PFSK-1 (cell line): ENCODE measurements around the gene TUBB1. TPM values are rescaled to one million over a fixed set of nuclear protein-coding genes. Genes with fewer than 3 reads are reported as not detected.

Experiments
- FOXP2 ChIP-seq: optimal IDR thresholded peaks from 2 replicates; pipeline ENCODE3; 2011; ENCODE audit warnings: borderline replicate concordance, control low read depth, inconsistent platforms; ENCODE audit not compliant: insufficient read depth; ENCODE audit errors: extremely low read length, extremely low read depth
- POLR2AphosphoS5 ChIP-seq: IDR thresholded peaks from 2 replicates; pipeline ENCODE4 v1.6.1; 2012; ENCODE audit warnings: low read depth, mild to moderate bottlenecking, control low read depth, low read length, moderate library complexity
- REST ChIP-seq, 2 experiments: IDR thresholded peaks; 2 replicates each; pipeline versions ENCODE4 v1.6.1 to v1.8.0; 2011 to 2012; ENCODE audit warnings: low read depth in 2 of 2, low read length in 2 of 2, control low read depth in 1 of 2, inconsistent platforms in 1 of 2, mild to moderate bottlenecking in 1 of 2, moderate library complexity in 1 of 2; ENCODE audit not compliant: insufficient read depth in 1 of 2
- SIN3A ChIP-seq: IDR thresholded peaks from 2 replicates; pipeline ENCODE4 v1.6.1; 2012; ENCODE audit warnings: mild to moderate bottlenecking, low read length, moderate library complexity, borderline replicate concordance; ENCODE audit not compliant: insufficient read depth
- TAF1 ChIP-seq: IDR thresholded peaks from 2 replicates; pipeline ENCODE4 v1.6.1; 2012; ENCODE audit warnings: low read length, control low read depth, borderline replicate concordance; ENCODE audit not compliant: insufficient read depth
- polyA plus RNA-seq: library from polyadenylated mRNA; unstranded; fragments of >200 nt; gene quantifications from one replicate; pipeline ENCODE4 v1.2.1, GENCODE V29; 2012; ENCODE audit warnings: low read depth, missing spikeins; ENCODE audit not compliant: insufficient read length

The TUBB1 gene
- polyA plus RNA-seq: 0.08 TPM

GRCh38 chr20:59019217-59019616, at the start of gene TUBB1:
Gene TUBB1, plus strand, starts transcription at chr20:59019429. Its CDS starts 94 bp downstream, at chr20:59019523.
- no peak for TF ChIP-seq POLR2AphosphoS5
- no peak for TF ChIP-seq TAF1
- no peak for TF ChIP-seq SIN3A
- TF ChIP-seq REST (IDR thresholded peaks at IDR 0.05; ENCODE audit: insufficient read depth in 1 of 2, low read depth in 2 of 2, low read length in 2 of 2): no peak
- TF ChIP-seq FOXP2: no peak

GRCh38 chr20:58969439-58969838, 49.8 kb upstream of the TUBB1 start:
- TF ChIP-seq POLR2AphosphoS5: no peak

- no peak for TF ChIP-seq TAF1
- TF ChIP-seq SIN3A: no peak
- no peak for TF ChIP-seq FOXP2
- TF ChIP-seq REST (IDR thresholded peaks at IDR 0.05; ENCODE audit: insufficient read depth in 1 of 2, low read depth in 2 of 2, low read length in 2 of 2): no peak
- TF ChIP-seq POLR2AphosphoS5: no peak
These were observed 49.1 kb upstream of the TUBB1 start for GRCh38 chr20:58970146-58970545.

- TF ChIP-seq TAF1 (no peak), FOXP2 (no peak), REST (IDR thresholded peaks at IDR 0.05; ENCODE audit: insufficient read depth in 1 of 2, low read depth in 2 of 2, low read length in 2 of 2) (no peak), POLR2AphosphoS5 (no peak), SIN3A (no peak)
These were observed 47.8 kb upstream of the TUBB1 start for GRCh38 chr20:58971429-58971828.

- TF ChIP-seq TAF1: no peak
- no peak for TF ChIP-seq FOXP2
- no peak for TF ChIP-seq SIN3A
- no peak for TF ChIP-seq REST (IDR thresholded peaks at IDR 0.05; ENCODE audit: insufficient read depth in 1 of 2, low read depth in 2 of 2, low read length in 2 of 2)
- TF ChIP-seq POLR2AphosphoS5: no peak
These were observed 46.0 kb upstream of the TUBB1 start for GRCh38 chr20:58973179-58973578.
